Upper lobe of right lung (tissue), 1 donor: Measurements from ENCODE around the gene WDR19. TPM values are rescaled to one million over a fixed set of nuclear protein-coding genes. Genes with fewer than 3 reads are reported as not detected.

ENCODE experiments used
- ATAC-seq: fragments of 200-7000 bp; cut with Tn5 transposase; one replicate; pipeline ENCODE4 v1.9.1; 2020; ENCODE audit warnings: mild to moderate bottlenecking, moderate library complexity
- DNase-seq: peaks from one replicate; pipeline ENCODE4 v3.0.0-alpha.2; 2020
- H3K27ac ChIP-seq: fragments of 200-600 bp; one replicate; pipeline ENCODE4 v1.8.0; 2022
- H3K27me3 ChIP-seq: fragments of 200-600 bp; one replicate; pipeline ENCODE4 v1.8.0; 2022; ENCODE audit warnings: mild to moderate bottlenecking
- H3K36me3 ChIP-seq: fragments of 200-600 bp; one replicate; pipeline ENCODE4 v1.8.0; 2022
- H3K4me1 ChIP-seq: fragments of 200-600 bp; one replicate; pipeline ENCODE4 v1.8.0; 2022
- H3K4me3 ChIP-seq: fragments of 200-600 bp; one replicate; pipeline ENCODE4 v1.8.0; 2022; ENCODE audit warnings: mild to moderate bottlenecking
- H3K9me3 ChIP-seq: fragments of 200-600 bp; one replicate; pipeline ENCODE4 v1.8.0; 2022
- intact Hi-C: fragments of 100-400 bp; cut with DNase I; formaldehyde crosslinking; loops from one replicate; pipeline ENCODE4 v1.11.0; 2022
- total RNA-seq: library from RNA; stranded (reverse); fragmentation: NEBNext Ultra II Directional; extraction: Animal tissue kit (Norgen Biotek cat#: 25700); gene quantifications from one replicate; pipeline ENCODE4 v1.2.1, GENCODE V29; 2021
- TF ChIP-seq, protein P1 (sequence below): fragments of 200-600 bp; IDR thresholded peaks from one replicate; pipeline ENCODE4 v1.8.0; 2022; ENCODE audit warnings: antibody characterized with exemption
- donor health status: DM: no; HTN: yes; CAD: no; lungs with severe emphysema.

The WDR19 gene
- total RNA-seq, 1 donor from 2014 or later = 32.9 TPM

- Histone ChIP-seq H3K36me3 (peaks cover 95% of the 10 kb centered on the region), H3K4me3 (no peak overlapping the region), H3K9me3 (no peaks in the 10 kb centered on the region), H3K27ac (no peak overlapping the region), H3K4me1 (no peaks in the 10 kb centered on the region), H3K27me3 (no peaks in the 10 kb centered on the region)
- no peak for ATAC-seq
- intact Hi-C loops = no loop called here
- DNase-seq = no peak
- TF ChIP-seq, protein P1, sequence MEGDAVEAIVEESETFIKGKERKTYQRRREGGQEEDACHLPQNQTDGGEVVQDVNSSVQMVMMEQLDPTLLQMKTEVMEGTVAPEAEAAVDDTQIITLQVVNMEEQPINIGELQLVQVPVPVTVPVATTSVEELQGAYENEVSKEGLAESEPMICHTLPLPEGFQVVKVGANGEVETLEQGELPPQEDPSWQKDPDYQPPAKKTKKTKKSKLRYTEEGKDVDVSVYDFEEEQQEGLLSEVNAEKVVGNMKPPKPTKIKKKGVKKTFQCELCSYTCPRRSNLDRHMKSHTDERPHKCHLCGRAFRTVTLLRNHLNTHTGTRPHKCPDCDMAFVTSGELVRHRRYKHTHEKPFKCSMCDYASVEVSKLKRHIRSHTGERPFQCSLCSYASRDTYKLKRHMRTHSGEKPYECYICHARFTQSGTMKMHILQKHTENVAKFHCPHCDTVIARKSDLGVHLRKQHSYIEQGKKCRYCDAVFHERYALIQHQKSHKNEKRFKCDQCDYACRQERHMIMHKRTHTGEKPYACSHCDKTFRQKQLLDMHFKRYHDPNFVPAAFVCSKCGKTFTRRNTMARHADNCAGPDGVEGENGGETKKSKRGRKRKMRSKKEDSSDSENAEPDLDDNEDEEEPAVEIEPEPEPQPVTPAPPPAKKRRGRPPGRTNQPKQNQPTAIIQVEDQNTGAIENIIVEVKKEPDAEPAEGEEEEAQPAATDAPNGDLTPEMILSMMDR = no peak
These were observed 120.6 kb downstream of the WDR19 start for GRCh38 chr4:39302901-39303300.

DNA sequence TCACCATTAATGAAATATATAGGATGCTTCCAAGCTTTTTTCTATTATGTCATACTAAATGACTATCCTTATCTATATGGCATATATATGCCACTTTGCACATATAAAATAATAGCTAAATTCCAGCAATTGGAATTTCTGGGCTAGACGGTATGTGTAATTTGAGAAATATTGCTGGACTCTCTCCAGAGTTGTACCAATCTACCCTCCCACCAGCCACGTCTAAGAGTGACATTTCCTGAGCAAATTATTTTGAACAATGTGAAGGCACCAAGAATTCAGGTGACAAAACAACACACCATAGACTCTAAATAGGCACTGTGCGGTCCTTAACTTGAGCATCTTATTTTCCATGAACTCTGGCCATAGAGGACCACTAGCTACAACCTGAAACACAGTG, 121.5 kb downstream of the WDR19 start:
- DNase-seq (no peak), ATAC-seq (no peak)
- TF ChIP-seq, protein P1 = no peak
- Histone ChIP-seq H3K4me1 (no peaks in the 10 kb centered on the region), H3K9me3 (no peaks in the 10 kb centered on the region), H3K27ac (no peak overlapping the region), H3K27me3 (no peaks in the 10 kb centered on the region), H3K4me3 (no peak overlapping the region), H3K36me3 (peaks cover 95% of the 10 kb centered on the region)
- intact Hi-C loops = no loop called here

GRCh38 chr4:39304651-39305050, 122.3 kb downstream of the WDR19 start:
- ATAC-seq = no peak
- DNase-seq = no peak
- Histone ChIP-seq H3K36me3 (peaks cover 94% of the 10 kb centered on the region), H3K27me3 (no peaks in the 10 kb centered on the region), H3K4me3 (no peak overlapping the region), H3K9me3 (no peaks in the 10 kb centered on the region), H3K4me1 (no peaks in the 10 kb centered on the region), H3K27ac (no peak overlapping the region)
- intact Hi-C loops = no loop called here
- TF ChIP-seq, protein P1 = no peak

DNA sequence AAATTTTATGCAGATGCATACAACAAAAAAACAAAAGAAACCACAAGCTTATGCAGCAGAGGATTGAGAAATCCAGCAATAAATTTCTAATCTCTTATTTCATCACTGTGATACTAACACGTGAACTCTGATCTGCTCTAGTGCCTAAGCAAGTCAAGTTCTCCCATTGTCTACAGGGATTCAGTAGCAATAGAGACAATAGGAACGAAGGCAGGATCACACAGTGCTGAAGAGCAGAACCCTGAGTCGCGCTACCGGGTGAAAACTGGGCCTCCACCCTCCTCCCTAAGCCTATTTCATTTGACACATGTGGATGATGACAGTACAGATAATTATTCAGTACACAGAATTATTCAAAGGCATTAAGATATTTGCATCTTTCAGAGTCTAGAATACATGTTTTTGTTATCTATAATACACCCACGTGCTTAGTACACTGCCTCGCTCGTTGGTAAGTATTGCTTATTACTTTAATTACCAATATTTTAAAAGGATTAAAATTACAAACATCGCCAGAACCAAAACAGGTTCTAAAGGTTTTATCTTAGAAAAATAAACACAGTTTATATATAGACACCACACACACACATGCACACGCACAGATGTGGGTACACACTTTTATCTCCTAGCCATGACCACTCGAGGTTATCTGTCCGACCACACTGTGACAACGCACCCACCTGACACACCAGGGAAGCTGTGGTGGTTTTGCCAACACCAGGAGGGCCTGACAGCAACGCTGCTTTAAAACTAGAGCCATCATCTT, 123.8 kb downstream of the WDR19 start:
- H3K4me3 ChIP-seq = no peak overlapping the region
- no peaks in the 10 kb centered on the region for H3K4me1 ChIP-seq
- H3K9me3 ChIP-seq = no peaks in the 10 kb centered on the region
- no peaks in the 10 kb centered on the region for H3K27me3 ChIP-seq
- intact Hi-C loops = no loop called here
- no peak for DNase-seq
- H3K27ac ChIP-seq = no peak overlapping the region
- H3K36me3 ChIP-seq = peaks cover 94% of the 10 kb centered on the region
- TF ChIP-seq, protein P1 = no peak
- no peak for ATAC-seq

- Histone ChIP-seq H3K27ac (no peak overlapping the region), H3K27me3 (no peaks in the 10 kb centered on the region), H3K4me1 (no peaks in the 10 kb centered on the region), H3K4me3 (no peak overlapping the region), H3K36me3 (peaks cover 84% of the 10 kb centered on the region), H3K9me3 (no peaks in the 10 kb centered on the region)
- DNase-seq = no peak
- intact Hi-C loops = no loop called here
- TF ChIP-seq, protein P1 = no peak
- no peak for ATAC-seq
These were observed 126.3 kb downstream of the WDR19 start for GRCh38 chr4:39308611-39309010.

- DNase-seq = no peak
- no peaks in the 10 kb centered on the region for H3K9me3 ChIP-seq
- TF ChIP-seq, protein P1 = no peak
- peaks cover 60% of the 10 kb centered on the region for H3K36me3 ChIP-seq
- H3K4me3 ChIP-seq = no peak overlapping the region
- intact Hi-C loops = no loop called here
- ATAC-seq = no peak
- H3K27ac ChIP-seq = no peak overlapping the region
- H3K27me3 ChIP-seq = no peaks in the 10 kb centered on the region
- H3K4me1 ChIP-seq = no peaks in the 10 kb centered on the region
These were observed 130.5 kb downstream of the WDR19 start for GRCh38 chr4:39312816-39313215.
